22Rv1 (cell line): ENCODE measurements around the gene RNF8.

ENCODE experiments used
- CTCF ChIP-seq: fragments of 450-650 bp; IDR thresholded peaks from 2 replicates; pipeline ENCODE4 v1.5.1; 2017; ENCODE audit warnings: mild to moderate bottlenecking
- ZFX ChIP-seq: fragments of 450-650 bp; IDR thresholded peaks from 2 replicates; pipeline ENCODE4 v1.6.1; 2017; ENCODE audit warnings: antibody characterized with exemption, borderline replicate concordance

- TF ChIP-seq CTCF, result no peak
- no peak for TF ChIP-seq ZFX
These were observed 20.9 kb upstream of the RNF8 start for GRCh38 chr6:37332894-37333293.
